Mucosa of rectum (tissue), 2 donors: Measurements from ENCODE around the gene HLF.

Experiments
- H3K27ac ChIP-seq, 2 donors: one replicate each; pipeline ENCODE4 v1.7.0; 2013; ENCODE audit warnings: inconsistent platforms in 2 of 2, low read depth in 2 of 2, low read length in 2 of 2
- H3K27me3 ChIP-seq, 2 donors: one replicate each; pipeline ENCODE4 v1.7.0; 2013; ENCODE audit warnings: low read length in 2 of 2; ENCODE audit not compliant: control insufficient read depth in 2 of 2, insufficient read depth in 2 of 2
- H3K36me3 ChIP-seq, 2 donors: one replicate each; pipeline ENCODE4 v1.7.0; 2013; ENCODE audit warnings: low read length in 2 of 2; ENCODE audit not compliant: control insufficient read depth in 2 of 2, insufficient read depth in 2 of 2
- H3K4me1 ChIP-seq, 2 donors: one replicate each; pipeline ENCODE4 v1.7.0; 2013; ENCODE audit warnings: low read length in 2 of 2, mild to moderate bottlenecking in 1 of 2; ENCODE audit not compliant: control insufficient read depth in 2 of 2, insufficient read depth in 2 of 2
- H3K4me3 ChIP-seq, 2 donors: one replicate each; pipeline ENCODE4 v1.7.0; 2013; ENCODE audit warnings: low read length in 2 of 2
- H3K9ac ChIP-seq, 2 donors: one replicate each; pipeline ENCODE4 v1.7.0; 2013; ENCODE audit warnings: low read length in 2 of 2, low read depth in 1 of 2, mild to moderate bottlenecking in 1 of 2
- H3K9me3 ChIP-seq, 2 donors: one replicate each; pipeline ENCODE4 v1.7.0; 2013; ENCODE audit warnings: low read length in 2 of 2; ENCODE audit not compliant: control insufficient read depth in 2 of 2
- donor health status: healthy.
- donor health status: Normal muscosa, but diverticular disease.

The HLF gene

GRCh38 chr17:55354941-55355340 is 90.2 kb downstream of the HLF start:
- Histone ChIP-seq H3K4me1 (no peaks in the 10 kb centered on the region), H3K27ac (no peak overlapping the region), H3K4me3 (no peak overlapping the region), H3K9me3 (no peaks in the 10 kb centered on the region), H3K27me3 (no peaks in the 10 kb centered on the region), H3K9ac (no peak overlapping the region), H3K36me3 (no peaks in the 10 kb centered on the region)

- H3K36me3 ChIP-seq: no peaks in the 10 kb centered on the region
- H3K27me3 ChIP-seq: no peaks in the 10 kb centered on the region
- no peak overlapping the region for H3K4me3 ChIP-seq
- H3K9ac ChIP-seq: no peak overlapping the region
- H3K4me1 ChIP-seq: no peaks in the 10 kb centered on the region
- peaks cover 0 to 4% of the 10 kb centered on the region in 2 donors for H3K9me3 ChIP-seq
- H3K27ac ChIP-seq: no peak overlapping the region
Observed at GRCh38 chr17:55356434-55357328, 91.9 kb downstream of the HLF start.

- Histone ChIP-seq H3K9ac (no peak overlapping the region), H3K36me3 (no peaks in the 10 kb centered on the region), H3K4me3 (no peak overlapping the region), H3K27me3 (no peaks in the 10 kb centered on the region), H3K4me1 (peaks cover 0 to 2% of the 10 kb centered on the region in 2 donors), H3K9me3 (peaks cover 0 to 4% of the 10 kb centered on the region in 2 donors), H3K27ac (no peak overlapping the region)
Observed at GRCh38 chr17:55360971-55361370, 96.2 kb downstream of the HLF start.

- no peak overlapping the region for H3K4me3 ChIP-seq
- H3K27me3 ChIP-seq: no peaks in the 10 kb centered on the region
- peaks cover 0 to 2% of the 10 kb centered on the region in 2 donors for H3K4me1 ChIP-seq
- no peaks in the 10 kb centered on the region for H3K36me3 ChIP-seq
- H3K9me3 ChIP-seq: peaks cover 0 to 4% of the 10 kb centered on the region in 2 donors
- H3K27ac ChIP-seq: no peak overlapping the region
- H3K9ac ChIP-seq: no peak overlapping the region
Observed at GRCh38 chr17:55363033-55363432, 98.3 kb downstream of the HLF start.

GRCh38 chr17:55366020-55366481 is 101.3 kb downstream of the HLF start:
- Histone ChIP-seq H3K27ac (no peak overlapping the region), H3K4me3 (no peak overlapping the region), H3K4me1 (peaks cover 0 to 2% of the 10 kb centered on the region in 2 donors), H3K36me3 (no peaks in the 10 kb centered on the region), H3K27me3 (no peaks in the 10 kb centered on the region), H3K9ac (no peak overlapping the region), H3K9me3 (peaks cover 0 to 4% of the 10 kb centered on the region in 2 donors)

- H3K9ac ChIP-seq: no peak overlapping the region
- H3K27ac ChIP-seq: no peak overlapping the region
- no peaks in the 10 kb centered on the region for H3K4me1 ChIP-seq
- H3K36me3 ChIP-seq: no peaks in the 10 kb centered on the region
- no peak overlapping the region for H3K4me3 ChIP-seq
- no peaks in the 10 kb centered on the region for H3K27me3 ChIP-seq
- H3K9me3 ChIP-seq: no peaks in the 10 kb centered on the region
Observed at GRCh38 chr17:55368706-55369105, 103.9 kb downstream of the HLF start.
